ENCODE results near the gene ULK4.
"Not testable (repeated sequence)": the region's sequence is repeated elsewhere in the genome, so short reads cannot be mapped to it uniquely, and the experiment has no call there.

ULK4 gene

DNA sequence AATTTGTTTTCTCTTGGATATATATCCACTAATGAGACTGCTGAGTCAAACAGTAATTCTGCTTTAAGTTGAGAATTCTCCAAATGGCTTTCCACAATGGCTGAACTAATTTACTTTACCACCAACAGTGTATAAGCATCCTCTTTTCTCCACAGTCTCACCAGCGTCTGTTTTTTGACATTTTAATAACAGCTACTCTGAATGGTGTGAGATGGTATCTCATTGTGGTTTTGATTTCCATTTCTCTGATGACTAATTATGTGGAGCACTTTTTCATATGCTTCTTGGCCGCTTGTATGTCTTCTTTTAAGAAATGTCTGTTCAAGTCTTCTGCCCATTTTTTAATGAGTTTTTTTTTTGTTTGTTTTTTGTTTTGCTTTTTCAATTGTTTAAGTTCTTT lies 556.4 kb downstream of the ULK4 start:
- Histone ChIP-seq H3K4me3 (ENCODE audit: low read length) (no peak overlapping the region), H3K36me3 (ENCODE audit: insufficient read depth, low read length) (no peaks in the 10 kb centered on the region), H3K9ac (ENCODE audit: low read depth, low read length) (no peak overlapping the region)

GRCh38 chr3:41404582-41404981 lies 557.3 kb downstream of the ULK4 start:
- H3K27me3 ChIP-seq (ENCODE audit: control insufficient read depth, insufficient read depth, low read length): no peaks in the 10 kb centered on the region
- no peak overlapping the region for H3K4me3 ChIP-seq (ENCODE audit: low read length)
- no peaks in the 10 kb centered on the region for H3K4me1 ChIP-seq (ENCODE audit: control insufficient read depth, insufficient read depth, low read length)
- H3K4me2 ChIP-seq (ENCODE audit: low read length): no peak overlapping the region
- H3K9me3 ChIP-seq (replicated peaks; ENCODE audit: low read length): no peaks in the 10 kb centered on the region
- H3K36me3 ChIP-seq (ENCODE audit: insufficient read depth, low read length): no peaks in the 10 kb centered on the region
- no peak overlapping the region for H3K9ac ChIP-seq (ENCODE audit: low read depth, low read length)

More for the DNA sequence above, 556.4 kb downstream of the ULK4 start:
- Histone ChIP-seq H3K27me3 (ENCODE audit: control insufficient read depth, insufficient read depth, low read length) (no peaks in the 10 kb centered on the region), H3K4me1 (ENCODE audit: control insufficient read depth, insufficient read depth, low read length) (no peaks in the 10 kb centered on the region), H3K4me2 (ENCODE audit: low read length) (no peak overlapping the region), H3K9me3 (replicated peaks; ENCODE audit: low read length) (no peaks in the 10 kb centered on the region)

DNA sequence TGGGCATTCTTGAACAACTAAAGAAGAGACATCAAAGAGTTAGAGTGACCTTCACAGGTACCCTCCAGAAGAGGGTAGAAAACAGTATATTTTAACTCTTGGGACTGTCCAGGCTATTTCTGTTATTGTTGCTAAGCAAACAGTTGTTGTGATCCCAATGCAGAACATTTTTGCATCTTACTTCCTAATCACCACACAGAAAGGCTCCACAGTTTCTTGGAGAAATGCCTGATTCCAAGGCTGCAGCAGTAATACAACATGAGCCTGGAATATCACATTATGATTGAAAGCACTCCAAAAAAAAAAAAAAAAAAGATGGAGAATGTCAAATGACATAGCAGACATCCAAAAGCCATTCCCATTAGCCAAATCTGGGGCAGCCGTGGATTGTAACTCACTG lies 567.0 kb downstream of the ULK4 start:
- no peak overlapping the region for H3K9ac ChIP-seq (ENCODE audit: low read depth, low read length)
- H3K4me2 ChIP-seq (ENCODE audit: low read length): no peak overlapping the region
- H3K4me1 ChIP-seq (ENCODE audit: control insufficient read depth, insufficient read depth, low read length): no peaks in the 10 kb centered on the region
- H3K27me3 ChIP-seq (ENCODE audit: control insufficient read depth, insufficient read depth, low read length): no peaks in the 10 kb centered on the region
- no peaks in the 10 kb centered on the region for H3K9me3 ChIP-seq (replicated peaks; ENCODE audit: low read length)
- no peaks in the 10 kb centered on the region for H3K36me3 ChIP-seq (ENCODE audit: insufficient read depth, low read length)
- H3K4me3 ChIP-seq (ENCODE audit: low read length): no peak overlapping the region

GRCh38 chr3:41370765-41371535 lies 591.0 kb downstream of the ULK4 start:
- not testable (repeated sequence) for H3K9me3 ChIP-seq (replicated peaks; ENCODE audit: low read length); H3K4me1 ChIP-seq (ENCODE audit: control insufficient read depth, insufficient read depth, low read length); H3K4me3 ChIP-seq (ENCODE audit: low read length); H3K4me2 ChIP-seq (ENCODE audit: low read length); H3K36me3 ChIP-seq (ENCODE audit: insufficient read depth, low read length); H3K27me3 ChIP-seq (ENCODE audit: control insufficient read depth, insufficient read depth, low read length); H3K9ac ChIP-seq (ENCODE audit: low read depth, low read length)

- H3K9ac ChIP-seq (ENCODE audit: low read depth, low read length): no peak overlapping the region
Measured at GRCh38 chr3:41370307-41370706, 591.6 kb downstream of the ULK4 start.

DNA sequence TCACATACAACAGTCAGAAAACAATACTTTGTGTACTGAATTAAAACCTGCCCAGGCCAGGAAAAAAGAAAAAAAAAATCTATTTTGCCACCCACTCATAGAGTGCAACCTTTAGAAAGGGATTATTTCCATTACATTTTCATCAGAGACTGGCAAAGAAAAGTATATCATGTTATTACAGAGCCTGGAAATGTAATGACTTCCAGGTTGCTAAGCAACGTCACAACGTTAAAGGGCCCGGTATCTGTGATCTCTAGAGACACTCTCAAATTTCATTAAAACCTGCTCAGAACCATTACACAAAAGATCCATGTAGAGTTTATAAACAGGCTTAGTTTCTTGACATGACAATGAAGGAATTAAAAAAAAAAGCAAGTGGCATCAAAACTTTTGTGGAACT lies 592.1 kb downstream of the ULK4 start:
- no peaks in the 10 kb centered on the region for H3K27me3 ChIP-seq (ENCODE audit: control insufficient read depth, insufficient read depth, low read length)
- no peak overlapping the region for H3K4me2 ChIP-seq (ENCODE audit: low read length)
- no peak overlapping the region for H3K4me3 ChIP-seq (ENCODE audit: low read length)
- no peaks in the 10 kb centered on the region for H3K36me3 ChIP-seq (ENCODE audit: insufficient read depth, low read length)
- no peaks in the 10 kb centered on the region for H3K9me3 ChIP-seq (replicated peaks; ENCODE audit: low read length)
- no peak overlapping the region for H3K9ac ChIP-seq (ENCODE audit: low read depth, low read length)
- peaks cover 3% of the 10 kb centered on the region for H3K4me1 ChIP-seq (ENCODE audit: control insufficient read depth, insufficient read depth, low read length)

More at GRCh38 chr3:41370307-41370706, 591.6 kb downstream of the ULK4 start:
- no peaks in the 10 kb centered on the region for H3K36me3 ChIP-seq (ENCODE audit: insufficient read depth, low read length)
- no peaks in the 10 kb centered on the region for H3K9me3 ChIP-seq (replicated peaks; ENCODE audit: low read length)
- peaks cover 3% of the 10 kb centered on the region for H3K4me1 ChIP-seq (ENCODE audit: control insufficient read depth, insufficient read depth, low read length)
- no peaks in the 10 kb centered on the region for H3K27me3 ChIP-seq (ENCODE audit: control insufficient read depth, insufficient read depth, low read length)
- H3K4me2 ChIP-seq (ENCODE audit: low read length): no peak overlapping the region
- H3K4me3 ChIP-seq (ENCODE audit: low read length): no peak overlapping the region

GRCh38 chr3:41365973-41366372 lies 595.9 kb downstream of the ULK4 start:
- no peak overlapping the region for H3K9ac ChIP-seq (ENCODE audit: low read depth, low read length)
- no peaks in the 10 kb centered on the region for H3K9me3 ChIP-seq (replicated peaks; ENCODE audit: low read length)
- H3K4me1 ChIP-seq (ENCODE audit: control insufficient read depth, insufficient read depth, low read length): peaks cover 8% of the 10 kb centered on the region
- no peak overlapping the region for H3K4me3 ChIP-seq (ENCODE audit: low read length)
- no peak overlapping the region for H3K4me2 ChIP-seq (ENCODE audit: low read length)
- no peaks in the 10 kb centered on the region for H3K36me3 ChIP-seq (ENCODE audit: insufficient read depth, low read length)
- no peaks in the 10 kb centered on the region for H3K27me3 ChIP-seq (ENCODE audit: control insufficient read depth, insufficient read depth, low read length)

DNA sequence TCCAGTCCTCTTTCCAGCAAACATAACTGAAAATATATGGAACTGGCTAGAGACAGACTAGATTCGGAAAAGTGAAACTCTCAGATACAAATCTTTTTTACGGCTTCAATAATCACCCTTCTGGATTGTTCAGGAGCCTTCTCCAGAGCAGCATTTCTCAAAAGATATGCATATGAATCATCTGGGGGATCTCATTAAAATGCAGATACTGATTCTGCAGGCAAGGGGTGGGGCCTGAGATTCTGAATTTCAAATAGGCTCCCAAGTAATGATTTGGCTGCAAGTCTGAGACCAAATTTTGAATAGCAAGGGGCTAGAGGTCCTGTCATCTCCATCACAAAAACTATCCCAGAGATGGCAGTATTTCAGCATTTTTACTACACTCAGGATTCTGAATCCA lies 597.2 kb downstream of the ULK4 start:
- H3K9me3 ChIP-seq (replicated peaks; ENCODE audit: low read length): no peaks in the 10 kb centered on the region
- H3K4me1 ChIP-seq (ENCODE audit: control insufficient read depth, insufficient read depth, low read length): peaks cover 5% of the 10 kb centered on the region
- H3K4me2 ChIP-seq (ENCODE audit: low read length): no peak overlapping the region
- H3K4me3 ChIP-seq (ENCODE audit: low read length): no peak overlapping the region
- no peak overlapping the region for H3K9ac ChIP-seq (ENCODE audit: low read depth, low read length)
- H3K27me3 ChIP-seq (ENCODE audit: control insufficient read depth, insufficient read depth, low read length): no peaks in the 10 kb centered on the region
- H3K36me3 ChIP-seq (ENCODE audit: insufficient read depth, low read length): no peaks in the 10 kb centered on the region

DNA sequence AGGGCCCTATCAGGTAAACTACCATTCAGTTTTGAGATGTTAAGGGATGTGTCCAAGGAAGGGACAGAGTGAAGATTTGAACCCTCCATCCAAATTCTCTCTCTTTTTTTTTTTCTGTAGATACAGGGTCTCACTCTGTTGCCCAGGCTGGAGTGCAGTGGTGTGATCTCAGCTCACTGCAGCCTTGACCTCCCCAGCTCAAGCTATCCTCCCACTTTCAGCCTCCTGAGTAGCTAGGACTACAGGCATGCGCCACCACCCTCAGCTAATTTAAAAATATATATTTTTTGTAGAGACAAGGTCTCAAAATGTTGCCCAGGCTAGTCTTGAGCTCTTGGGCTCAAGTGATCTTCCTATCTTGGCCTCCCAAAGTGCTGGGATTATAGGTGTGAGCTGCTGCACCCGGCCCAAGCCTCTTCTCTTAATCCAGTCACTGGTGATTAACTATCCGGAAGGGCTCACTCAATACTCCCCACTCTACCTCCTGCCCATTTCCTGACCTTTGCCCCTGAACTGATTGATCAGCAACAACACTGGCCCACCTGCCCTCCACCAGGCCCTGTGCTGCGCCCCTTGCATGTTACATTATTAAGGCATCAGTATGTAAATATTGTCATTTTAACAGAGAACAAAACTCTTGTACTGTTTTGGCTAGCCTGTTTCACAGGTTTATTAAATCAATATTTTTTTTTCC lies 597.9 kb downstream of the ULK4 start:
- Histone ChIP-seq H3K27me3 (ENCODE audit: control insufficient read depth, insufficient read depth, low read length) (no peaks in the 10 kb centered on the region), H3K4me2 (ENCODE audit: low read length) (no peak overlapping the region), H3K9me3 (replicated peaks; ENCODE audit: low read length) (no peaks in the 10 kb centered on the region), H3K4me1 (ENCODE audit: control insufficient read depth, insufficient read depth, low read length) (peaks cover 5% of the 10 kb centered on the region), H3K36me3 (ENCODE audit: insufficient read depth, low read length) (no peaks in the 10 kb centered on the region), H3K9ac (ENCODE audit: low read depth, low read length) (no peak overlapping the region), H3K4me3 (ENCODE audit: low read length) (no peak overlapping the region)

DNA sequence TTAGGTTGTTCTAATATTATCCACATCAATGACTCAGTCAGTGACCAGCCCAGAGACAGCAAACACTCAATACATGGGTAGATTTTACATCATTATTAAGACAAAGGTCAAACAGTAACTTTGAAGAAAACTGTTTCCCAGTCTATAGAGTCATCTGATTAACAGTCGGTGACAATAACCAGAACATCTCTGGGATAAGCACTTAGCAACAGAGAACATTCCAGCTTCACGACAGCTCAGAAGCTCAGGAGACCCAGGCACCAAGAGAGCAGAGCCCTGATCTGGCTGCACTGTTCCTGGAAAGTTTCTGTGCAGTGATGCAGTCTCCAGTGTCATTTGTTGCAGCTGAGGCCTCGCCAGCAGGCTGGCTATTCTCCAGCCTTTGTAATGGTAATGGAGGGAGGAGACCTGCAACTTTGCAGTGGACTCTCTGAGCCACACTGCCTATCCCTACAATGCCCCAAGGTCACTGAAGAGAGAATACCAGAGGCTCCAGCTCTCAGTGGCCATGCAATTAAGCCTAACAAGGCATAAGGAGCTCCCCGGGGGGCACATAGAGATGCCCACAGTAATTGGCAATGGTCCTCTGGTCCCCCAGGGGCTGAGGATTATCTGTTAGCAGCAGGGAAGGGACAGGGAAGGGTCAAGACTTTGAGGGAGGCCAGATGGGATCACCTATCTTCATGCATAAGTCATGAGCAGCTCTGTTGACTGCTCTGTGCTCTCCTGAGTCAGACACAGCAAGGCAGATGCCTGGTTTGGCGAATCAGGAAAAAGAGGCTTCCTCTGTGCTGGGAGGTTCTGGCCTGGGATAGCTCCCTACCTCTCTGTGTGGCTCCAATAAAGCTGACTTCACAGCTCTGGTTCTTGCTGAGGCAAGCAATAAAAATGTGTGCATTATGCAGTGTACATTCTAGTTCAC lies 599.0 kb downstream of the ULK4 start:
- no peaks in the 10 kb centered on the region for H3K27me3 ChIP-seq (ENCODE audit: control insufficient read depth, insufficient read depth, low read length)
- H3K9me3 ChIP-seq (replicated peaks; ENCODE audit: low read length): no peaks in the 10 kb centered on the region
- peaks cover 5% of the 10 kb centered on the region for H3K4me1 ChIP-seq (ENCODE audit: control insufficient read depth, insufficient read depth, low read length)
- H3K9ac ChIP-seq (ENCODE audit: low read depth, low read length): no peak overlapping the region
- H3K4me3 ChIP-seq (ENCODE audit: low read length): no peak overlapping the region
- H3K4me2 ChIP-seq (ENCODE audit: low read length): no peak overlapping the region
- no peaks in the 10 kb centered on the region for H3K36me3 ChIP-seq (ENCODE audit: insufficient read depth, low read length)

GRCh38 chr3:41357271-41357670 lies 604.6 kb downstream of the ULK4 start:
- Histone ChIP-seq H3K27me3 (ENCODE audit: control insufficient read depth, insufficient read depth, low read length) (no peaks in the 10 kb centered on the region), H3K9ac (ENCODE audit: low read depth, low read length) (no peak overlapping the region), H3K9me3 (replicated peaks; ENCODE audit: low read length) (no peaks in the 10 kb centered on the region), H3K4me3 (ENCODE audit: low read length) (no peak overlapping the region), H3K36me3 (ENCODE audit: insufficient read depth, low read length) (no peaks in the 10 kb centered on the region), H3K4me1 (ENCODE audit: control insufficient read depth, insufficient read depth, low read length) (no peaks in the 10 kb centered on the region), H3K4me2 (ENCODE audit: low read length) (no peak overlapping the region)
